SU-DHL-6 (cell line): ENCODE measurements around the gene FHOD3.

Source experiments
- H2AFZ ChIP-seq: fragments of 200-600 bp; sonication (generic); 2 replicates; pipeline ENCODE4 v1.6.1; 2014; ENCODE audit warnings: low read depth, mild to moderate bottlenecking, moderate library complexity, mixed read lengths, antibody characterized with exemption, low read length; ENCODE audit not compliant: severe bottlenecking
- H3F3A ChIP-seq: fragments of 200-600 bp; shearing (Covaris generic); 2 replicates; pipeline ENCODE4 v1.6.0; 2016; ENCODE audit warnings: antibody characterized with exemption, mild to moderate bottlenecking; ENCODE audit not compliant: insufficient read depth
- H3K27ac ChIP-seq: fragments of 200-600 bp; sonication (generic); 2 replicates; pipeline ENCODE4 v1.5.1; 2016; ENCODE audit warnings: low read depth, mild to moderate bottlenecking, low read length, moderate library complexity, mixed read lengths
- H3K27me3 ChIP-seq: fragments of 200-600 bp; sonication (generic), shearing (Covaris generic); 2 replicates; pipeline ENCODE4 v1.6.0; 2014; ENCODE audit warnings: mild to moderate bottlenecking, low read length
- H3K36me3 ChIP-seq: fragments of 200-600 bp; sonication (generic); 2 replicates; pipeline ENCODE4 v1.6.1; 2014; ENCODE audit warnings: mild to moderate bottlenecking, low read length, mixed read lengths
- H3K4me2 ChIP-seq: fragments of 300-600, 200-600 bp; shearing (Covaris generic), sonication (generic); 2 replicates; pipeline ENCODE4 v1.6.0; 2014; ENCODE audit warnings: low read length, low read depth, mild to moderate bottlenecking; ENCODE audit not compliant: poor library complexity, severe bottlenecking
- H3K4me3 ChIP-seq: fragments of 200-600 bp; sonication (generic); 2 replicates; pipeline ENCODE4 v1.5.1; 2014; ENCODE audit warnings: antibody characterized with exemption, low read length, mild to moderate bottlenecking, mixed read lengths; ENCODE audit not compliant: insufficient read depth, poor library complexity, severe bottlenecking
- H3K79me2 ChIP-seq: fragments of 200-600 bp; sonication (generic); 2 replicates; pipeline ENCODE4 v1.6.1; 2014; ENCODE audit warnings: mild to moderate bottlenecking, low read length, moderate library complexity; ENCODE audit not compliant: insufficient read depth
- H3K9ac ChIP-seq: fragments of 200-600 bp; sonication (generic); 2 replicates; pipeline ENCODE4 v1.7.0; 2014; ENCODE audit warnings: mild to moderate bottlenecking, low read length
- H3K9me2 ChIP-seq: fragments of 200-600 bp; sonication (generic); replicated peaks from 2 replicates; pipeline ENCODE4 v1.6.1; 2014; ENCODE audit warnings: low read length; ENCODE audit not compliant: insufficient read depth
- H3K9me3 ChIP-seq: fragments of 200-600 bp; sonication (generic); 2 replicates; pipeline ENCODE4 v1.6.1; 2014; ENCODE audit warnings: low read length, mixed read lengths; ENCODE audit not compliant: insufficient read depth
- H4K20me1 ChIP-seq: fragments of 200-600 bp; sonication (generic); 2 replicates; pipeline ENCODE4 v1.6.1; 2014; ENCODE audit warnings: low read depth, mild to moderate bottlenecking, antibody characterized with exemption, low read length, moderate library complexity, mixed read lengths
- EZH2phosphoT487 ChIP-seq: fragments of 200-600 bp; sonication (generic), shearing (Covaris generic); conservative IDR thresholded peaks from 2 replicates; pipeline ENCODE4 v1.6.1; 2018; ENCODE audit warnings: mild to moderate bottlenecking, antibody characterized with exemption, low read length, moderate library complexity, mixed read lengths
- TF ChIP-seq, protein P1 (sequence below): fragments of 200-600 bp; sonication (generic); IDR thresholded peaks from one replicate; pipeline ENCODE4 v1.5.1; 2017; ENCODE audit warnings: antibody characterized with exemption, mild to moderate bottlenecking, low read length, moderate library complexity; ENCODE audit not compliant: insufficient read depth, poor library complexity, severe bottlenecking

FHOD3 gene

DNA sequence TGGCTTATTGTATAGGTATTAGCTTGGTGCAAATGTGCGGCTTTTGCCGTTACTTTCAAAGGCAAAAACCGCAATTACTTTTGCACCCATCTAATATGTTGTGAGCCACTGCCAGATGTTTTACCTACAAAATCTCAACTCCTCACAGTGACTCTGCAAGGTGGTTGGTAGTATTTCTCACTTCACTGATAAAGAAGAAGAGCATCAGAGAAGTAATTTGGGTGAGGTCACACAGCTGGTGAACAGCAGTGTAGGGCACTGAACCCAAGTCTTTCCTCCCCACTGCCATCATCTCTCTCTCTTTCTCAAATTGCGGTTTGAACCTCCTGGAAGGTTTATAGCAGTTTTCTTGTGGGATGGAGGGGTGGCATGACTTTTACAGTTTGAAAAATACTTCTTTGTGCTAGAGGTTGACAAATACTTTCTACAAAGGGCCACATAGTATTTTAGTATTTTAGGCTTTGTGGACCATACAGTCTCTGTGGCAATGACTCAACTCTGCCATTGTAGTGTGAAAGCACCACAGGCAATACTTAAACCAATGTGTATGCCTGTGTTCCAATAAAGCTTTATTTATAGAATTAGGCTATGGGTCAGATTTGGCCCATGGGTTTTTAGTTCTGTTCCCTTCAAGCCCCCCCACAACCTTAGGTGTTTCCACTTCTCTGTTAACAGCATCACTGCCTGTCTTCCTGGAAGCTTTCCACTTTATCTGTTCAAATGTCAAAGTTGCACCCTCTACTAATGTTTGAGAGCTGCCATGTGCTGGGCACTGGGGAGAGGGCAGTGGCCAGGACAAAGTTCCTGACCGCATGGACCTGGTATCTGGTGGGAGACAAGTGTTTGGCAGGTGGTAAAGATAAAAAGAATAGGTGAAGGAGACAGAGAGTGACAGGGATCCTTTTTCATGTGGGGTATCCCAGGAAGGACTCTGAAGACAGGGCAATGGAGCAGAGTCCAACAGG lies 30.1 kb downstream of the FHOD3 start:
- H2AFZ ChIP-seq: no peak overlapping the region
- no peaks in the 10 kb centered on the region for H3K79me2 ChIP-seq
- H4K20me1 ChIP-seq: no peaks in the 10 kb centered on the region
- no peaks in the 10 kb centered on the region for H3K9me2 ChIP-seq
- H3K27me3 ChIP-seq: no peaks in the 10 kb centered on the region
- H3K4me3 ChIP-seq: no peak overlapping the region
- H3K36me3 ChIP-seq: no peaks in the 10 kb centered on the region
- no peaks in the 10 kb centered on the region for H3K9me3 ChIP-seq
- TF ChIP-seq, protein P1, sequence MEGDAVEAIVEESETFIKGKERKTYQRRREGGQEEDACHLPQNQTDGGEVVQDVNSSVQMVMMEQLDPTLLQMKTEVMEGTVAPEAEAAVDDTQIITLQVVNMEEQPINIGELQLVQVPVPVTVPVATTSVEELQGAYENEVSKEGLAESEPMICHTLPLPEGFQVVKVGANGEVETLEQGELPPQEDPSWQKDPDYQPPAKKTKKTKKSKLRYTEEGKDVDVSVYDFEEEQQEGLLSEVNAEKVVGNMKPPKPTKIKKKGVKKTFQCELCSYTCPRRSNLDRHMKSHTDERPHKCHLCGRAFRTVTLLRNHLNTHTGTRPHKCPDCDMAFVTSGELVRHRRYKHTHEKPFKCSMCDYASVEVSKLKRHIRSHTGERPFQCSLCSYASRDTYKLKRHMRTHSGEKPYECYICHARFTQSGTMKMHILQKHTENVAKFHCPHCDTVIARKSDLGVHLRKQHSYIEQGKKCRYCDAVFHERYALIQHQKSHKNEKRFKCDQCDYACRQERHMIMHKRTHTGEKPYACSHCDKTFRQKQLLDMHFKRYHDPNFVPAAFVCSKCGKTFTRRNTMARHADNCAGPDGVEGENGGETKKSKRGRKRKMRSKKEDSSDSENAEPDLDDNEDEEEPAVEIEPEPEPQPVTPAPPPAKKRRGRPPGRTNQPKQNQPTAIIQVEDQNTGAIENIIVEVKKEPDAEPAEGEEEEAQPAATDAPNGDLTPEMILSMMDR: no peak
- no peak for TF ChIP-seq EZH2phosphoT487
- H3K4me2 ChIP-seq: no peak overlapping the region
- no peak overlapping the region for H3K9ac ChIP-seq
- H3F3A ChIP-seq: no peaks in the 10 kb centered on the region
- no peak overlapping the region for H3K27ac ChIP-seq

DNA sequence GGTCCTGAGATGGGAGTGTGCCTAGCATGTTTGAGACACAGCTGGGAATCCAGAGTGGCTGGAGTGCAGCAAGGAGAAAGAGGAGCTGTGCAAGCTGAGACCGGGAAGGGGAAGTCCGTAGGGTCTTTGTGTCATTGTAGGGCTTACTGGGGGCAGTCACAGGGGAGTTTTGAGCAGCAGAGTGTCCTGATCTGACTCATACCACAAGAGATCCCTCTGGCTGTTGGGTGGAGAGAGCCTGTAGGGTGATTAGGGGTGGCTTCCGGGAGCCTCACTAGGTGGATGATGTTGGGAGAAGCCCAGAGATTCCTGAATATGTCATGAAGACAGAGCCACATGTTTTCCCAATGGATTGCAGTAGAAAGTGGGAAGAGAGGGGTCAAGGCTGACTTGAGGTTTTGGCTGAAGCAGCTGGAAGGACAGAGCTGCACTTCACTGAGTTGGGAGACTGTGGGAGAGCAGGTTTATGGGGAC lies 30.9 kb downstream of the FHOD3 start:
- Histone ChIP-seq H3K9me2 (no peaks in the 10 kb centered on the region), H3K79me2 (no peaks in the 10 kb centered on the region), H3K27ac (no peak overlapping the region), H2AFZ (no peak overlapping the region), H3K27me3 (no peaks in the 10 kb centered on the region), H3K4me2 (no peak overlapping the region), H3K36me3 (no peaks in the 10 kb centered on the region), H3K9ac (no peak overlapping the region), H3K4me3 (no peak overlapping the region), H3F3A (no peaks in the 10 kb centered on the region), H3K9me3 (no peaks in the 10 kb centered on the region), H4K20me1 (no peaks in the 10 kb centered on the region)
- TF ChIP-seq EZH2phosphoT487: no peak
- TF ChIP-seq, protein P1: no peak

DNA sequence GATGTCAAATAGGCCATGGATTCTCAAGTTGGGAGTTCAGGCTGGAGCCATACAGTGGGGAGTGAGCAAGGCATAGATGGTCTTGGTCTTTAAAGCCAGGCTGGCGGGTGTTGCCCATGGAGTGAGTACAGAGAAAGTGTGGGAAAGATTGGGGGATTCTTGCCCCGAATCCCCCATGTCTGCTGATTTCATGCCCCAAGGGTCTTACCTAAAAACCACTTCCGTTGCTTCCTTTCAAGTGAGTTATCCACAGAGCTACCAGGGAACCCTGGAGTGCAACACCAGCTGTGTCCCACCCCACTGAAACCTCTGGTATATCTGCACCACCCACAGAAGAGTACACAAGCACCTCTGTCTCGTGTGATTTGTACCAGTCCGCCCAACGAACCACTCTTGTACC lies 31.4 kb downstream of the FHOD3 start:
- Histone ChIP-seq H4K20me1 (no peaks in the 10 kb centered on the region), H3K27ac (no peak overlapping the region), H3K9me2 (no peaks in the 10 kb centered on the region), H3K4me2 (no peak overlapping the region), H3K4me3 (no peak overlapping the region), H3K9me3 (no peaks in the 10 kb centered on the region), H3K27me3 (no peaks in the 10 kb centered on the region), H3F3A (no peaks in the 10 kb centered on the region), H2AFZ (no peak overlapping the region), H3K9ac (no peak overlapping the region), H3K79me2 (no peaks in the 10 kb centered on the region), H3K36me3 (no peaks in the 10 kb centered on the region)
- TF ChIP-seq, protein P1: no peak
- no peak for TF ChIP-seq EZH2phosphoT487
